Ishikawa (cell line): ENCODE measurements around the gene PDE3A.

Source experiments
- MAX ChIP-seq: IDR thresholded peaks from 2 replicates; pipeline ENCODE4 v1.6.1; 2012
- NFIC ChIP-seq: IDR thresholded peaks from 2 replicates; pipeline ENCODE4 v1.6.1; 2012
- TAF1 ChIP-seq: IDR thresholded peaks from 2 replicates; pipeline ENCODE4 v1.6.1; 2012; ENCODE audit warnings: low read depth, mild to moderate bottlenecking
- TEAD4 ChIP-seq: IDR thresholded peaks from 2 replicates; pipeline ENCODE4 v1.6.1; 2012

GRCh38 chr12:20383612-20384011 lies 15.3 kb downstream of the PDE3A start:
- TF ChIP-seq TAF1 = no peak
- TF ChIP-seq NFIC = no peak
- TF ChIP-seq TEAD4 = no peak
- TF ChIP-seq MAX = no peak
